ENCODE data around the gene CDIPT. TPM values are rescaled to one million over a fixed set of nuclear protein-coding genes. Genes with fewer than 3 reads are reported as not detected.
A peak's percentile ranks its signal among the peaks of the same experiment; 100 is the strongest.
"Not testable (repeated sequence)": the region's sequence is repeated elsewhere in the genome, so short reads cannot be mapped to it uniquely, and the experiment has no call there.

The CDIPT gene
- total RNA-seq, 1 experiment from 2014 or later, result 83.4 TPM

- DNase-seq (ENCODE audit: low read depth), result no peak
Measured at GRCh38 chr16:29896841-29897240, 33.8 kb upstream of the CDIPT start.

GRCh38 chr16:29894352-29894751 is 31.3 kb upstream of the CDIPT start:
- DNase-seq (ENCODE audit: low read depth), result no peak

DNA sequence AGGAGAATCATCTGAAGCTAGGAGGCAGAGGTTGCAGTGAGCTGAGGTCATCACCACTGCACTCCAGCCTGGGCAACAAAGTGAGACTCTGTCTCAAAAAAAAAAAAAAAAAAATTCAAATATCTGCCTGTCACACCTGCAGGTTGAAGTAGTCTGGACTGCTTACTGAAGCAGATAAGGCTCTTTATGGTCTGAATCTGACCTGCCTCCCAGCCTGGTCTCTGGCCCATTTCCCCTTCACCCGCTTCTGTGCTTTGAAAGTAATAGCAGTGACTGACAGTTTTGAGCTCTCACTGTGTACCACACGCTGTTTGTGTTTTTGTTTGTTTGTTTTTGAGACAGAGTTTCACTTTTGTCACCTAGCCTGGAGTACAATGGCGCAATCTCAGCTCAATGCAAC is 30.5 kb upstream of the CDIPT start:
- no peak for DNase-seq (ENCODE audit: low read depth)

DNA sequence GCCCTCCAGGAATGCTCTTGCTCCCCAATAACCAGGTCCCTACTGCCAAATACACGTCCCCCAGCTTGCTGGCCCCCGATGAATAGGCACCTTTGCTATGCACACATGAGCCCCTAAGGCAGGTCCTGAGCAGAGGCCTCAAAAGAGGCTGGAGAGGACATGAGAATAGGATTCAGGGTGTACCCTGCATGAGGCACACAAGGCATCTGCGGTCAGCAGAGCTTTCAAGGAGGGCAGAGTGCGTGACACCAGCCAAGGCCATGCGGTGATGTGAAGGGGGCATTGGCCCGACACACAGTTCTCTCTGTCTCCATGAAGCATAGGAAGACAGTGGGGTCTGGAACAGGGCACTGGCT is 29.4 kb upstream of the CDIPT start:
- no peak for DNase-seq (ENCODE audit: low read depth)

- DNase-seq (ENCODE audit: low read depth), result no peak
Measured at GRCh38 chr16:29891525-29892457, 28.8 kb upstream of the CDIPT start.

- not testable (repeated sequence) for DNase-seq (ENCODE audit: low read depth)
Measured at GRCh38 chr16:29889372-29889771, 26.3 kb upstream of the CDIPT start.

DNA sequence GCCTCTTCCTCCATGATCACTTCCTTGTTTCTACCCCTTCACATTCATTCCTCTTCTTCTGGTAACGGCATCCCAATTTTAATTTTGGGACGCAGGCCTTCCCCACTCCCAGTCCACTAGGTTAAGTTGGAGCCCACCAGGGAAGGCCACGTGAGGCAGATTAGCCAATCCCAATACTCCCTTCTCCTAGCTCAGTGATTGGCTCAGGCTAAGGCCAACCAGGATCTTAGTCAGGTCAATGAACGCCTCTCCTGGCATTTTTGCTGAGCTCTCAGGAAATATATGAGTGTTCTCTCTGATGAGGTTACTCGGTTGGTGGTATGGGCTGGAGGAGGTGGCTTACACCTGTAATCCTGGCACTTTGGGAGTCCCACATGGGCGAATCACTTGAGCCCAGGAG is 21.0 kb upstream of the CDIPT start:
- DNase-seq (ENCODE audit: low read depth), result no peak

- no peak for DNase-seq (ENCODE audit: low read depth)
Measured at GRCh38 chr16:29881050-29881449, 18.0 kb upstream of the CDIPT start.

DNA sequence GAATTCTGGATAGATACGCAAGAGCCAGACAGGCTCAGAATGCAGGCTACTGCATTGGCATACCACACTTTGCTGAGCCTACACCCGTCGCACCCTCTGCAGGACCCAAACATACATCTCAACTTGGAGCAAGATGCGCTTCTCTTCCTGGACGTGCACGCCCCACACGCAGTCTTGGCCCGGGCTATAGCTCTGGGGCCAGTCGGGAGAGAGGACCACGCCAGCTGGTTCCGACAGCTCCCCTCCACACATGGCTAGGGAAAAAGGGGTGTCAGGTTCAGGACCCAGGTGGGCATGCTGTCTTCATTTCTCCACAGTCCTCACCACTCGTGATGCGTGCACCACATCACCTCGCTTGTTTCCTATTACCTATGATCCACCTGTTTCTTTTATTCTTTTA is 15.1 kb upstream of the CDIPT start:
- DNase-seq (ENCODE audit: low read depth), result no peak

- DNase-seq (ENCODE audit: low read depth), result peak; percentile 61
Measured at GRCh38 chr16:29877266-29877961, 14.4 kb upstream of the CDIPT start.

DNA sequence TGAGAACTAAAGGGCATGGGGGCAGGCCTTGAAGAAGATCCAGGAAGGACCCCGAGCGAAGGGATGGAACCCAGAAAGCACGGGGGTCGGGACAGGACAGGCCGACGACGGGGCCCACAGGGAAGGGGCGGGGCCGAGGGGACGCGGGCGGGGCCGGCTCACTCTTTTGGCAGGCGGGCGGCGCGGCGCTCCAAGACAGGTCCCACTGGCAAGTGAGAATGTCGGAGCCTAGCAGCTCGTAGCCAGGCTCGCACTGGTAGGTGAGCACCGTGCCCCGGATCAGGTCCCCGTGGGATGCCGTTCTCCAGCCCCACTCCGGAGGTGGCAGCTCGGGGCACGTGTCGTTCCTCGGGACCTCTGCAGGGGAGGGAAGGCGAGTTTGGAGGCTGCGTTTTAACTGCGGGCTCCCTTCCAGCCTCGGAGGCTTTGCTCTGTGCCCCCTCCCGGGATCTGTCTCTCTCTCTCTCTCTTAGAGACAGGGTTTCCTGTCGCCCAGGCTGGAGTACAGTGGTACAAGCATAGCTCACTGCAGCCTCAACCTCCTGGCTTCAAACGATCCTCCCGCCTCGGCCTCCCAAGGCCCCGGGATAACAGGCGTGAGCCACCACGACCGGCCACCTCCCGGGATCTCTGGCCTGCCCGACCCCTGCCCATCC is 13.7 kb upstream of the CDIPT start:
- no peak for DNase-seq (ENCODE audit: low read depth)

DNA sequence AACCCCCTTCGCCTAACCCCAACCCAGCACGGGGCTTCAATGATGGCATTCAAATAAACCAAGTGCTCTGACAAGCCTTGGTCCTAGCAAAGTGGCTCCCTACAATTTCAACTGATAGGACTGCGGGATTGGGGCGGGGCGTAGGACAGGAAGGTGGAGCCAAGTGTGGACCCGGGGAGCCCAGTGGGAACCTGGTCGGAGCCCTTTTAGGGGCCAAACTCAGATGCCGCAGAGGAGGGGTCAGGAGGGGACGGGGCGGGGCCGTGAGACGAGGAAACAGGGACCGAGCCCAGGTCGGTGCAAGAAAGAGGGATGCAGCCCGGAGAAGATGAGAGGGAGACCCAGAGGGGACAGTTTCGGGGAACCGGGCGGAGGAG is 13.2 kb upstream of the CDIPT start:
- DNase-seq (ENCODE audit: low read depth), result no peak

- DNase-seq (ENCODE audit: low read depth), result no peak
Measured at GRCh38 chr16:29875206-29875605, 12.2 kb upstream of the CDIPT start.

GRCh38 chr16:29873319-29873718 is 10.3 kb upstream of the CDIPT start:
- no peak for DNase-seq (ENCODE audit: low read depth)

DNA sequence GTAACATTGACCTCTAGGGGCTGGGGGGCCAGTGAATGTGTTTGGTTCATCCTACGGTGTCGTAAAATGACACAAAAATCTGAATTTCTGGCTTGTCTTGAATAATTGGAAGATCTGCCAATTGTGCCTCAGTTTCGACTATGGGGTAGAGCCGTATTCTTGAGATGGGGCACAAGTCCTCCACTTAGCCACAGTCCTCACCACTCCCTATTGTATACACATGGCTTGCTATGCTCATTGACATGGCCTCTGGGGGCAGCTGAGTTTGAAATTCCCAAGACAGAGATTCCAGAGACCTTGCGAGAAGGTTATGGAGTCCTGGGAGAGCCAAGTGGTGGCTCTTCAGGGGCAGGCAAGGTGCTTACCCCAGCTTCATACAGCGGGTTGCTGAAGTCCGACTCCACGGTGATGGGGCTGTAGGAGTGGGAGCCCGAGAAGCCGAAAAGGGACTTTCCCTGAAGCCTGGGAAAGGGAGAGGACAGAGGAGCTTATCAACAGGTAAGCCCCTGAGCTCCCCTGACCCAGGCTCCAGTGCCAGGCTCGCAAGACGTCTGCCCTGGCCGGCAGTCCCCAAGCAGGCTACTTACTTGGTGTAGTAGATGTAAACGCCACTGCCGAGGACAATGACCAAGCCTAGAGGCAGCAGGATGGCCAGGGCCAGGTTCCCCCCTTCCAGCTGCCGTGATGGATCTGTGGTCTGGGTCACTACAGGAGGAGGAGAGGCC is 9.0 kb upstream of the CDIPT start:
- DNase-seq (ENCODE audit: low read depth), result no peak

GRCh38 chr16:29869067-29869466 is 6.0 kb upstream of the CDIPT start:
- not testable (repeated sequence) for DNase-seq (ENCODE audit: low read depth)

- no peak for DNase-seq (ENCODE audit: low read depth)
Measured at GRCh38 chr16:29868396-29869009, 5.5 kb upstream of the CDIPT start.

DNA sequence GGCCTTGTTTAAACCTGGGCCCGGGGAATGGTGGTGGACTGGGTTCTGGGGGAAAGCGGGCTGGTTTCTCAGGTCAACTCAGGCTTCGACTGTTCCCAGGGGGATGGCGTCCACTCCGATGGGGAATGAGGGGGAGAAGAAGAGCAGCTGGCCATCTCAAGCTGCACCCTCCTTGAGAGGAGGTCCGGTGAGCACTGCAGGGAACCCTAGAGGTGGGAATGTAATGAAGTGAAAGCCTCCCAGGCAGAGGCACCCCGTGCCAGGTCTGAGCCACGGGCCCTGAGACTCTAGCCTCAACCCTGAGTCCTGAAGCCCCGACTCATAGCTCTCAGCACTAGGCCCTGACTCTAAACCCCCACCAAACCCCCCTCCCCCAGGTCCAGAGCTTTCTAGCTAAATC is 1.2 kb upstream of the CDIPT start:
- DNase-seq (ENCODE audit: low read depth), result no peak

- no peak for DNase-seq (ENCODE audit: low read depth)
Measured at GRCh38 chr16:29863669-29863984, 601 bp upstream of the CDIPT start.

DNA sequence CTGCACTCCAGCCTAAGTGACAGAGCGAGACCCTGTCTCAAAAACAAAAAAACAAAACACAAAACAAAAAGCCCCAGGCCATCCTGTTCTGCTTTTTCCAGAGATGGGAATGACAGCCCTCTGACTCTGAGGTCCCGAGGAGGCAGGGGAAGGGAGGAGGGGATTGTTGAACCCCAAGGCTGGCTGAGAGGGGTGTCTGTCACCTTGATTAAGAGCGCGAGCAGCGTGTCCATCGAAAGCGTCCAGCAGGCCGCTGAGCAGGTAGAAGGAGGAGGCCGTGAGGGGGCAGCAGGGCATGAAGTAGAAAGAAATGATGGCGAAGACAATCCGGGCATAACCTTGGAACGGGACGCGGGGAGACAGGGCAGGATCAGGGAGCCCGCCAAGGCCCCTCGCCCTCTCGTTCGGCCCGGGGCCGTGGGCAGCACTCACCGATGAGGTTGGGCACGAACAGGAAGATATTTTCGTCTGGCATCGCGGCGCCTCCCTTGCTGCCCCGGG is 593 bp downstream of the CDIPT start:
- DNase-seq (ENCODE audit: low read depth), result no peak

- DNase-seq (ENCODE audit: low read depth), result no peak
Measured at GRCh38 chr16:29860218-29860617, 2.8 kb downstream of the CDIPT start.

DNA sequence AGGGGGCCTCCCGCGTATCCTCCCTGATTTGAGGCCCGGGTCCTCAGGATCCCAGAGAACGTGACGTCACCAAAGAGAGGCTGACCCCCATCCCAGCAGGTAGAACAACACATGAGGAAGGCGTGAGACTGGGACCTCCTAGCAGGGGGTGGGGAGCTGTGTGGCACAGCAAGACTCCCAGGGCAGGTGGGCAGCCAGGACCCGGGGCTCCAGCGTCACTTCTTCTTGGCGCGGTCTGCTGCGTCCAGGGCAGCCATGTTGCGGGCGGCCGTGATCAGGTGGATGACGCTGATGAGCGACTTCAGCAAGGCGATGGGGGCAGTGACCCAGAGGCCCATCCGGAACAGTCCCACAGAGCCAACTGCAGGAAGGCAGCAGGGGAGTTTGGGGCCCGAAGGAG is 4.1 kb downstream of the CDIPT start:
- DNase-seq (ENCODE audit: low read depth), result no peak
